Measurements from ENCODE around the gene JOSD1.
A peak's percentile ranks its signal among the peaks of the same experiment; 100 is the strongest.

JOSD1 gene

GRCh38 chr22:38736257-38736570 lies 35.5 kb upstream of the JOSD1 start:
- H3K9me3 Mint-ChIP-seq (ENCODE audit: low read depth) = no peaks in the 10 kb centered on the region
- H3K36me3 Mint-ChIP-seq = peaks cover 5% of the 10 kb centered on the region
- H3K4me3 Mint-ChIP-seq = no peak overlapping the region
- H3K4me1 Mint-ChIP-seq (ENCODE audit: low read depth) = peaks cover 55% of the 10 kb centered on the region
- no peaks in the 10 kb centered on the region for H3K27me3 Mint-ChIP-seq
- peak overlapping the region; percentile 94 for H3K27ac Mint-ChIP-seq

- H3K9me3 Mint-ChIP-seq (ENCODE audit: low read depth) = no peaks in the 10 kb centered on the region
- peak overlapping the region; percentile 94 for H3K27ac Mint-ChIP-seq
- no peaks in the 10 kb centered on the region for H3K27me3 Mint-ChIP-seq
- peaks cover 5% of the 10 kb centered on the region for H3K36me3 Mint-ChIP-seq
- H3K4me3 Mint-ChIP-seq = no peak overlapping the region
- peaks cover 50% of the 10 kb centered on the region for H3K4me1 Mint-ChIP-seq (ENCODE audit: low read depth)
These were observed 34.9 kb upstream of the JOSD1 start for GRCh38 chr22:38735465-38736256.

GRCh38 chr22:38735126-38735464 lies 34.4 kb upstream of the JOSD1 start:
- peaks cover 49% of the 10 kb centered on the region for H3K4me1 Mint-ChIP-seq (ENCODE audit: low read depth)
- H3K4me3 Mint-ChIP-seq = no peak overlapping the region
- no peaks in the 10 kb centered on the region for H3K9me3 Mint-ChIP-seq (ENCODE audit: low read depth)
- peaks cover 5% of the 10 kb centered on the region for H3K36me3 Mint-ChIP-seq
- H3K27me3 Mint-ChIP-seq = no peaks in the 10 kb centered on the region
- H3K27ac Mint-ChIP-seq = peak overlapping the region; percentile 94

- Mint-ChIP-seq H3K4me3 (no peak overlapping the region), H3K36me3 (peaks cover 5% of the 10 kb centered on the region), H3K27ac (peak overlapping the region; percentile 94), H3K4me1 (ENCODE audit: low read depth) (peaks cover 44% of the 10 kb centered on the region), H3K9me3 (ENCODE audit: low read depth) (no peaks in the 10 kb centered on the region), H3K27me3 (no peaks in the 10 kb centered on the region)
These were observed 33.8 kb upstream of the JOSD1 start for GRCh38 chr22:38734421-38735100.

GRCh38 chr22:38733724-38734381 lies 33.1 kb upstream of the JOSD1 start:
- no peak overlapping the region for H3K4me3 Mint-ChIP-seq
- peaks cover 5% of the 10 kb centered on the region for H3K36me3 Mint-ChIP-seq
- peaks cover 44% of the 10 kb centered on the region for H3K4me1 Mint-ChIP-seq (ENCODE audit: low read depth)
- H3K9me3 Mint-ChIP-seq (ENCODE audit: low read depth) = no peaks in the 10 kb centered on the region
- no peaks in the 10 kb centered on the region for H3K27me3 Mint-ChIP-seq
- peak overlapping the region; percentile 88 for H3K27ac Mint-ChIP-seq

GRCh38 chr22:38733329-38733723 lies 32.6 kb upstream of the JOSD1 start:
- Mint-ChIP-seq H3K27me3 (no peaks in the 10 kb centered on the region), H3K4me3 (no peak overlapping the region), H3K27ac (peak overlapping the region; percentile 88), H3K4me1 (ENCODE audit: low read depth) (peaks cover 44% of the 10 kb centered on the region), H3K36me3 (peaks cover 5% of the 10 kb centered on the region), H3K9me3 (ENCODE audit: low read depth) (no peaks in the 10 kb centered on the region)

- Mint-ChIP-seq H3K36me3 (peaks cover 3% of the 10 kb centered on the region), H3K4me1 (ENCODE audit: low read depth) (peaks cover 36% of the 10 kb centered on the region), H3K4me3 (no peak overlapping the region), H3K27ac (peak overlapping the region; percentile 46), H3K9me3 (ENCODE audit: low read depth) (no peaks in the 10 kb centered on the region), H3K27me3 (no peaks in the 10 kb centered on the region)
These were observed 31.6 kb upstream of the JOSD1 start for GRCh38 chr22:38732251-38732815.

- Mint-ChIP-seq H3K27me3 (no peaks in the 10 kb centered on the region), H3K4me1 (ENCODE audit: low read depth) (peaks cover 32% of the 10 kb centered on the region)
These were observed 31.0 kb upstream of the JOSD1 start for GRCh38 chr22:38731703-38732161.

GRCh38 chr22:38730411-38730871 lies 29.7 kb upstream of the JOSD1 start:
- Mint-ChIP-seq H3K27ac (peak overlapping the region; percentile 69), H3K27me3 (no peaks in the 10 kb centered on the region), H3K9me3 (ENCODE audit: low read depth) (no peaks in the 10 kb centered on the region), H3K36me3 (no peaks in the 10 kb centered on the region), H3K4me1 (ENCODE audit: low read depth) (peaks cover 22% of the 10 kb centered on the region), H3K4me3 (no peak overlapping the region)

More at GRCh38 chr22:38731703-38732161, 31.0 kb upstream of the JOSD1 start:
- no peaks in the 10 kb centered on the region for H3K9me3 Mint-ChIP-seq (ENCODE audit: low read depth)
- no peak overlapping the region for H3K4me3 Mint-ChIP-seq
- no peaks in the 10 kb centered on the region for H3K36me3 Mint-ChIP-seq
- peak overlapping the region; percentile 46 for H3K27ac Mint-ChIP-seq

- Mint-ChIP-seq H3K9me3 (ENCODE audit: low read depth) (no peaks in the 10 kb centered on the region), H3K27ac (peak overlapping the region; percentile 69), H3K36me3 (peaks cover 3% of the 10 kb centered on the region), H3K27me3 (no peaks in the 10 kb centered on the region), H3K4me3 (no peak overlapping the region), H3K4me1 (ENCODE audit: low read depth) (peaks cover 18% of the 10 kb centered on the region)
These were observed 29.2 kb upstream of the JOSD1 start for GRCh38 chr22:38729946-38730345.

- peak overlapping the region; percentile 58 for H3K27ac Mint-ChIP-seq
- no peaks in the 10 kb centered on the region for H3K9me3 Mint-ChIP-seq (ENCODE audit: low read depth)
- peaks cover 3% of the 10 kb centered on the region for H3K36me3 Mint-ChIP-seq
- H3K4me3 Mint-ChIP-seq = no peak overlapping the region
- H3K27me3 Mint-ChIP-seq = no peaks in the 10 kb centered on the region
- peaks cover 14% of the 10 kb centered on the region for H3K4me1 Mint-ChIP-seq (ENCODE audit: low read depth)
These were observed 28.4 kb upstream of the JOSD1 start for GRCh38 chr22:38728871-38729796.

GRCh38 chr22:38727530-38728451 lies 27.0 kb upstream of the JOSD1 start:
- Mint-ChIP-seq H3K4me3 (no peak overlapping the region), H3K4me1 (ENCODE audit: low read depth) (peaks cover 9% of the 10 kb centered on the region), H3K27me3 (no peaks in the 10 kb centered on the region), H3K9me3 (ENCODE audit: low read depth) (no peaks in the 10 kb centered on the region), H3K27ac (peak overlapping the region; percentile 16), H3K36me3 (peaks cover 4% of the 10 kb centered on the region)

GRCh38 chr22:38727123-38727522 lies 26.4 kb upstream of the JOSD1 start:
- H3K27ac Mint-ChIP-seq = no peak overlapping the region
- no peaks in the 10 kb centered on the region for H3K9me3 Mint-ChIP-seq (ENCODE audit: low read depth)
- no peak overlapping the region for H3K4me3 Mint-ChIP-seq
- no peaks in the 10 kb centered on the region for H3K27me3 Mint-ChIP-seq
- peaks cover 6% of the 10 kb centered on the region for H3K36me3 Mint-ChIP-seq
- H3K4me1 Mint-ChIP-seq (ENCODE audit: low read depth) = peaks cover 9% of the 10 kb centered on the region
